ENCODE results near the gene PRRT3. TPM values are rescaled to one million over a fixed set of nuclear protein-coding genes. Genes with fewer than 3 reads are reported as not detected.
A peak's percentile ranks its signal among the peaks of the same experiment; 100 is the strongest.

The PRRT3 gene
- polyA plus RNA-seq, 1 of the 3 experiments (the other 2 are of a cell fraction) = 5.5 TPM

- whole genome bisulfite sequencing (ENCODE audit: low lambda C conversion rate) = 85% methylated on average over 5 of the region's 5 CpGs
- TF ChIP-seq GABPA (IDR thresholded peaks at IDR 0.05; ENCODE audit: low read depth) = no peak
- TF ChIP-seq MEF2A (IDR thresholded peaks at IDR 0.05; ENCODE audit: borderline replicate concordance, low read depth) = no peak
- no peak for TF ChIP-seq CHD2 (IDR thresholded peaks at IDR 0.05; ENCODE audit: low read length, partially characterized antibody)
- no peak for TF ChIP-seq FOXM1 (IDR thresholded peaks at IDR 0.05; ENCODE audit: low read depth)
- TF ChIP-seq POLR2AphosphoS5 (IDR thresholded peaks at IDR 0.05; ENCODE audit: low read depth, low read length) = no peak
- TF ChIP-seq YY1 (IDR thresholded peaks at IDR 0.05; ENCODE audit: low read depth) = no peak
- no peak for TF ChIP-seq RAD21 (IDR thresholded peaks at IDR 0.05; ENCODE audit: low read length)
- TF ChIP-seq JUND (IDR thresholded peaks at IDR 0.05) = no peak
- no peak for TF ChIP-seq ELF1 (IDR thresholded peaks at IDR 0.05)
- TF ChIP-seq USF1 (IDR thresholded peaks at IDR 0.05; ENCODE audit: borderline replicate concordance, low read depth) = no peak
- TF ChIP-seq RXRA (IDR thresholded peaks at IDR 0.05; ENCODE audit: borderline replicate concordance, low read depth) = no peak
- no peak for TF ChIP-seq RCOR1 (IDR thresholded peaks at IDR 0.05; ENCODE audit: low read length)
- no peak for TF ChIP-seq FOXJ3 (CRISPR knock-in tag; IDR thresholded peaks at IDR 0.05)
- TF ChIP-seq MAX (IDR thresholded peaks at IDR 0.05; ENCODE audit: low read depth) = no peak
- TF ChIP-seq, protein P1, sequence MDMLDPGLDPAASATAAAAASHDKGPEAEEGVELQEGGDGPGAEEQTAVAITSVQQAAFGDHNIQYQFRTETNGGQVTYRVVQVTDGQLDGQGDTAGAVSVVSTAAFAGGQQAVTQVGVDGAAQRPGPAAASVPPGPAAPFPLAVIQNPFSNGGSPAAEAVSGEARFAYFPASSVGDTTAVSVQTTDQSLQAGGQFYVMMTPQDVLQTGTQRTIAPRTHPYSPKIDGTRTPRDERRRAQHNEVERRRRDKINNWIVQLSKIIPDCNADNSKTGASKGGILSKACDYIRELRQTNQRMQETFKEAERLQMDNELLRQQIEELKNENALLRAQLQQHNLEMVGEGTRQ (IDR thresholded peaks at IDR 0.05; ENCODE audit: borderline replicate concordance, low read depth, low read length) = no peak
- no peak for TF ChIP-seq PBX3 (IDR thresholded peaks at IDR 0.05)
- no peak for TF ChIP-seq SIN3A (IDR thresholded peaks at IDR 0.05; ENCODE audit: borderline replicate concordance, low read depth, low read length)
- Histone ChIP-seq H3K4me2 (no peak overlapping the region), H3K9me2 (no peaks in the 10 kb centered on the region), H3K4me1 (ENCODE audit: control insufficient read depth in 1 of 2, insufficient read depth in 2 of 2, low read depth in 1 of 2, low read length in 1 of 2) (peaks cover 6 to 44% of the 10 kb centered on the region in 2 experiments; a peak in 3 of 4 replicates), H3K79me2 (ENCODE audit: insufficient read depth) (no peaks in the 10 kb centered on the region), H2AFZ (ENCODE audit: low read depth) (no peak overlapping the region), H3K27ac (ENCODE audit: low read depth in 2 of 2, low read length in 1 of 2) (peak overlapping the region in 1 of 2 experiments; percentile 65; a peak in 2 of 4 replicates), H3K27me3 (ENCODE audit: insufficient read depth) (no peaks in the 10 kb centered on the region), H3K9ac (no peak overlapping the region), H3K4me3 (ENCODE audit: low read depth in 2 of 2, low read length in 1 of 2) (no peak overlapping the region), H3K36me3 (replicated peaks in 1 of 2; ENCODE audit: control insufficient read depth in 1 of 2, insufficient read depth in 2 of 2, low read length in 1 of 2) (no peaks in the 10 kb centered on the region), H4K20me1 (ENCODE audit: insufficient read depth) (no peaks in the 10 kb centered on the region), H3K9me3 (no peaks in the 10 kb centered on the region), H3F3A (replicated peaks; ENCODE audit: insufficient read depth) (peaks cover 6% of the 10 kb centered on the region)
- CTCF ChIA-PET = interaction anchor here (1.1 to 3.9 kb wide), 3 partner anchors 18 to 65 kb away, joined by 4 to 33 read pairs (median 8); partner anchors contain the start of gene CRELD1
- POLR2A ChIA-PET = interaction anchor here (0.9 to 1.6 kb wide), 2 partner anchors 23 to 65 kb away, joined by 3 to 6 read pairs; partner anchors contain the start of gene JAGN1
- peak; percentile 39 for DNase-seq
Observed at GRCh38 chr3:9913601-9914000, 38.6 kb downstream of the PRRT3 start.

Data from SK-N-SH (cell line).